T-helper 1 cell treated with Interleukin-12 subunit alpha and Interleukin-12 subunit beta and Interleukin-4 antibody, amounts not matched to agents 30 μg/mL and 1 μg/mL, for 36 hours (primary cell): ENCODE measurements around the gene OSGEP.

Source experiments
- H3K27ac Mint-ChIP-seq: one replicate; pipeline ENCODE4 v1.8.0; 2021; ENCODE audit warnings: mild to moderate bottlenecking, mixed read lengths
- H3K27me3 Mint-ChIP-seq: one replicate; pipeline ENCODE4 v1.8.0; 2021; ENCODE audit warnings: low read depth, mixed read lengths
- H3K36me3 Mint-ChIP-seq: one replicate; pipeline ENCODE4 v1.8.0; 2021; ENCODE audit warnings: low read depth, mixed read lengths
- H3K4me1 Mint-ChIP-seq: one replicate; pipeline ENCODE4 v1.8.0; 2021; ENCODE audit warnings: low read depth, mixed read lengths
- H3K4me3 Mint-ChIP-seq: one replicate; pipeline ENCODE4 v1.8.0; 2021; ENCODE audit warnings: mild to moderate bottlenecking, moderate library complexity, mixed read lengths
- H3K9me3 Mint-ChIP-seq: one replicate; pipeline ENCODE4 v1.8.0; 2021; ENCODE audit warnings: mixed read lengths

OSGEP gene

GRCh38 chr14:20454516-20455354 lies at the start of gene OSGEP, which contains the start of gene APEX1:
TSS of gene OSGEP (minus strand) at chr14:20454812. CDS start at chr14:20454683, 129 bp downstream.
TSS of gene APEX1 (plus strand) at chr14:20455226. CDS start at chr14:20455646, 420 bp downstream.
- H3K36me3 Mint-ChIP-seq: peaks cover 25% of the 10 kb centered on the region
- no peak within 1 kb of the TSS for H3K4me3 Mint-ChIP-seq
- H3K4me1 Mint-ChIP-seq: peaks cover 21% of the 10 kb centered on the region
- no peaks in the 10 kb centered on the region for H3K27me3 Mint-ChIP-seq
- no peak within 1 kb of the TSS for H3K27ac Mint-ChIP-seq
- H3K9me3 Mint-ChIP-seq: no peaks in the 10 kb centered on the region

GRCh38 chr14:20503898-20504297 lies 49.3 kb upstream of the OSGEP start:
- no peak overlapping the region for H3K4me3 Mint-ChIP-seq
- no peaks in the 10 kb centered on the region for H3K36me3 Mint-ChIP-seq

GRCh38 chr14:20501346-20501745 lies 46.7 kb upstream of the OSGEP start:
- Mint-ChIP-seq H3K4me3 (no peak overlapping the region), H3K27me3 (no peaks in the 10 kb centered on the region), H3K4me1 (peaks cover 7% of the 10 kb centered on the region), H3K27ac (no peak overlapping the region), H3K9me3 (no peaks in the 10 kb centered on the region), H3K36me3 (no peaks in the 10 kb centered on the region)

More at GRCh38 chr14:20503898-20504297, 49.3 kb upstream of the OSGEP start:
- H3K9me3 Mint-ChIP-seq: no peaks in the 10 kb centered on the region
- no peaks in the 10 kb centered on the region for H3K27me3 Mint-ChIP-seq
- no peak overlapping the region for H3K27ac Mint-ChIP-seq
- H3K4me1 Mint-ChIP-seq: peaks cover 4% of the 10 kb centered on the region

GRCh38 chr14:20499881-20500280 lies 45.3 kb upstream of the OSGEP start:
- Mint-ChIP-seq H3K27ac (no peak overlapping the region), H3K9me3 (no peaks in the 10 kb centered on the region), H3K4me1 (peaks cover 16% of the 10 kb centered on the region), H3K4me3 (no peak overlapping the region), H3K27me3 (no peaks in the 10 kb centered on the region), H3K36me3 (peaks cover 2% of the 10 kb centered on the region)

- Mint-ChIP-seq H3K9me3 (no peaks in the 10 kb centered on the region), H3K27me3 (no peaks in the 10 kb centered on the region), H3K36me3 (peaks cover 2% of the 10 kb centered on the region), H3K27ac (no peak overlapping the region), H3K4me3 (no peak overlapping the region), H3K4me1 (peaks cover 19% of the 10 kb centered on the region)
Measured at GRCh38 chr14:20499108-20499507, 44.5 kb upstream of the OSGEP start.

- no peak overlapping the region for H3K4me3 Mint-ChIP-seq
- H3K4me1 Mint-ChIP-seq: peaks cover 19% of the 10 kb centered on the region
- no peaks in the 10 kb centered on the region for H3K27me3 Mint-ChIP-seq
- H3K27ac Mint-ChIP-seq: no peak overlapping the region
- no peaks in the 10 kb centered on the region for H3K9me3 Mint-ChIP-seq
- peaks cover 2% of the 10 kb centered on the region for H3K36me3 Mint-ChIP-seq
Measured at GRCh38 chr14:20498622-20499021, 44.0 kb upstream of the OSGEP start.

- Mint-ChIP-seq H3K4me3 (no peak overlapping the region), H3K4me1 (peaks cover 33% of the 10 kb centered on the region), H3K9me3 (no peaks in the 10 kb centered on the region), H3K36me3 (peaks cover 2% of the 10 kb centered on the region), H3K27me3 (no peaks in the 10 kb centered on the region), H3K27ac (no peak overlapping the region)
Measured at GRCh38 chr14:20494935-20495766, 40.5 kb upstream of the OSGEP start.

GRCh38 chr14:20493634-20494033 lies 39.0 kb upstream of the OSGEP start:
- no peaks in the 10 kb centered on the region for H3K9me3 Mint-ChIP-seq
- H3K4me1 Mint-ChIP-seq: peaks cover 41% of the 10 kb centered on the region
- peaks cover 2% of the 10 kb centered on the region for H3K36me3 Mint-ChIP-seq
- no peak overlapping the region for H3K27ac Mint-ChIP-seq
- H3K4me3 Mint-ChIP-seq: no peak overlapping the region
- no peaks in the 10 kb centered on the region for H3K27me3 Mint-ChIP-seq

- Mint-ChIP-seq H3K4me3 (no peak overlapping the region), H3K27ac (no peak overlapping the region), H3K27me3 (no peaks in the 10 kb centered on the region), H3K36me3 (peaks cover 3% of the 10 kb centered on the region), H3K4me1 (peaks cover 48% of the 10 kb centered on the region), H3K9me3 (no peaks in the 10 kb centered on the region)
Measured at GRCh38 chr14:20492486-20492885, 37.9 kb upstream of the OSGEP start.

GRCh38 chr14:20490563-20490962 lies 36.0 kb upstream of the OSGEP start:
- Mint-ChIP-seq H3K4me1 (peaks cover 52% of the 10 kb centered on the region), H3K4me3 (peak overlapping the region; percentile 16), H3K9me3 (no peaks in the 10 kb centered on the region), H3K27me3 (no peaks in the 10 kb centered on the region), H3K27ac (peak overlapping the region; percentile 86), H3K36me3 (peaks cover 5% of the 10 kb centered on the region)

GRCh38 chr14:20489093-20489994 lies 34.7 kb upstream of the OSGEP start:
- Mint-ChIP-seq H3K4me1 (peaks cover 45% of the 10 kb centered on the region), H3K27ac (peak overlapping the region; percentile 78), H3K27me3 (no peaks in the 10 kb centered on the region), H3K36me3 (peaks cover 3% of the 10 kb centered on the region), H3K4me3 (peak overlapping the region; percentile 56), H3K9me3 (no peaks in the 10 kb centered on the region)

- H3K4me1 Mint-ChIP-seq: peaks cover 40% of the 10 kb centered on the region
- H3K27ac Mint-ChIP-seq: peak overlapping the region; percentile 37
- H3K36me3 Mint-ChIP-seq: peaks cover 3% of the 10 kb centered on the region
- no peaks in the 10 kb centered on the region for H3K27me3 Mint-ChIP-seq
- no peak overlapping the region for H3K4me3 Mint-ChIP-seq
- H3K9me3 Mint-ChIP-seq: no peaks in the 10 kb centered on the region
Measured at GRCh38 chr14:20487396-20487725, 32.7 kb upstream of the OSGEP start.

GRCh38 chr14:20486684-20487395 lies 32.2 kb upstream of the OSGEP start:
- no peaks in the 10 kb centered on the region for H3K9me3 Mint-ChIP-seq
- H3K27me3 Mint-ChIP-seq: no peaks in the 10 kb centered on the region
- peaks cover 40% of the 10 kb centered on the region for H3K4me1 Mint-ChIP-seq
- H3K27ac Mint-ChIP-seq: peak overlapping the region; percentile 21
- H3K36me3 Mint-ChIP-seq: peaks cover 3% of the 10 kb centered on the region
- H3K4me3 Mint-ChIP-seq: peak overlapping the region; percentile 29
